ENCODE measurements around the gene UNC13B.
"Not testable (repeated sequence)": the region's sequence is repeated elsewhere in the genome, so short reads cannot be mapped to it uniquely, and the experiment has no call there.

Gene UNC13B

DNA sequence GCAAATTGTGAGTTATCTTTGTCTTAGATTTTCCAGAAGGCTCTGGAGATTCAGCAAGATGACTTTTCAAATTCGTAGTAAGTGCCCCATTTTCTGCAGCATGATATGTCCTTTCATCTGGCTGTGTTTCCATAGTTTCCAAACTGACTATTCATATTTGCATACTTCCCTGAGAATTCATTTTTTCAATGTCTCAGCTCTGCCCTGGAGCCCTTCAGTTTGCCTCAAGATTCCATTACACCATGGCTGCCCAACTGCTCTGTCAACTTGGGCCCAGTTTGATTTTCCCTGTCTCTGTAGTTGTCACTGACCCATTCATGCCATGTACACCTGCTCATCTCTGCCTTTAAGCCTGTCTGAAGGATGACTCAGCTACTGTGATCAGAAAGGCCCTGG, 233.9 kb downstream of the UNC13B start:
- no peak for DNase-seq

DNA sequence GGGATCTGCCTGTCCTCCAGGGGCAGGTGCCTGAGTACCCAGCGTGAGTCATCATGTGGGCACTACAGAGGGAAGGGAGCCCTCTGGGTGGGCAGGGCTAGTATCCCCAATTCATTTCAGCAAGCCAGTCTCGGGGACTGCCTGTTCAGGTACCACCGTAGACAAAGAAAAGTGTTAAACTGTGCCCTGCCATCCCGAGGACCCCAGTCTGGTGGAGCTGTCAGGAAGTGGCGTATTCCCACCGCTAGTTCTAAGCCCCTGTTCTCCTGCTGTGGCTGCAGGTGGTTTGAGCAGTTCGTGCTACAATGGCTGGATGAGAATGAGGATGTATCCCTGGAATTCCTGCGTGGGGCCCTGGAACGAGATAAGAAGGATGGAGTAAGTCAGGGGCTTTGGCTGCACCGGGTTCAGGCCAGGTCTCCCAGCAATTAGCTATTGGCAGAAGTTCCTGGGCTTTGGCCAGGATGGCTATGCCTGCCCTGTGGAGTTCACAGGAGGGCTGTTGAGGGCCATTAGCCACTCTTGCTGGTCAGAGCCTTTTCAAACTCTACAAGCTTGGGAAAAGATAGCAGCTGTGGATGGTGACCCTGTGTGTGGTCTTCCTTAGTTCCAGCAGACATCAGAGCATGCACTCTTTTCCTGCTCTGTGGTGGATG, 234.9 kb downstream of the UNC13B start:
- DNase-seq: no peak

DNA sequence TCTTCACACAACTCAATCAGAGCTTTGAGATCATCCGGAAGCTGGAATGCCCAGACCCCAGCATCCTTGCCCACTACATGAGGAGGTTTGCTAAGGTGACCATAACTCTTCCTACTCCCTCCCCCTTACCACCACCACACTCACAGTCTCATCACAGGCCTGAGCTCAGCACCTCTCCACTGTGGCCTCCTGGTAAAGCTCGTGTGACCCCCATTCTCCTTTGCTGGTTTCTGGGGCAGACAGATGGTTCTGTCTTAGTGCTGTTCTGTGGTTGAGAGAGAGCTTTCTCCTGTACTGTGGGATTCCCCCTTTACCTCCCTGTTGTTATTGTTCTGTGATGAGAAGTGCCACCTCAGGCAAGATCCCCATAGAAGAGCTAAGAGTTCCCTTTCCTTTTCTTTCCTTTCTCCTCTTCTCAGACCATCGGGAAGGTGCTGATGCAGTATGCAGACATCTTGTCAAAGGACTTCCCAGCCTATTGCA, 235.4 kb downstream of the UNC13B start:
- DNase-seq: no peak

DNA sequence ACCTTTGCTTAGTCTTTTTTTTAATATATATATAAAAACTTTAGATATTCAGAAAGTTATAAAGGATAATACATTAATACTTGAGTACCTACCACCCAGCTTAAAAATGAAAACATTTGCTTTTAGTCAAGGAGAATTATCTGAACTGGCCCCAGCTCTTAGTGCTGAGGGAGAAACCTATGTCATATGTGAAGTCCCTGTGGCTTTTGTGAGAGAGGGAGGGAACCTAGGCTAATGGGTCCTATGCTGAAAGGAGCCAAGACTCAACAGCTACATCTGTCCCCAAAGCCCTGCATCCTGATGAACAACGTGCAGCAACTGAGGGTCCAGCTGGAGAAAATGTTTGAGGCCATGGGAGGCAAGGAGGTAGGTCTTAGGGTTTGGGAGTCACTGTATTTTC, 236.1 kb downstream of the UNC13B start:
- no peak for DNase-seq

DNA sequence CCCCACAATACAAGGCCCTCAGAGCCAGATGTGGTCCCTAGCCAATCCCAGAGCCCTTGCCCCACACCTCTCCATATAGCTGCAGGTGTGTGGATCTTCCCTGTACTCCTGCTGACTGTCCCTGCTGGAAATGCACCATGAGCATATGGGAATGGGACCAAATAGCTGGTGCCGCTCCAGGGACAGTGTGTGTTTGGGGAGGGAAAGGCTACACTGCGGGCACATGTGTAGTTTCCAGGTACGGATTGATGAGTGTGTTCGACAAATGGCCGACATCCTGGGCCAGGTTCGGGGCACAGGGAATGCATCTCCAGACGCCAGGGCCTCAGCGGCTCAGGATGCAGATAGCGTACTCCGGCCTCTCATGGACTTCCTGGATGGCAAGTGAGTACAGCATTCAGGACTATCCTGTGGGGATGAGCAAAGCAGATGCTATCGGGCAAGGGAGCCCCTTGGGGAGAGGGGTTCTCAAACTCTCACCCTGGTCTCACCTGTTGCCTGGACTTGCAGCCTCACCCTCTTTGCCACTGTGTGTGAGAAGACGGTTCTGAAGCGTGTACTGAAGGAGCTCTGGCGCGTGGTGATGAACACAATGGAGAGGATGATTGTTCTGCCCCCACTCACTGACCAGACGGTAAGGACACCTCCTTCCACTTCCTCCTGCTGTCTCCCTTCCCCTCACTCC, 237.0 kb downstream of the UNC13B start:
- no peak for DNase-seq

DNA sequence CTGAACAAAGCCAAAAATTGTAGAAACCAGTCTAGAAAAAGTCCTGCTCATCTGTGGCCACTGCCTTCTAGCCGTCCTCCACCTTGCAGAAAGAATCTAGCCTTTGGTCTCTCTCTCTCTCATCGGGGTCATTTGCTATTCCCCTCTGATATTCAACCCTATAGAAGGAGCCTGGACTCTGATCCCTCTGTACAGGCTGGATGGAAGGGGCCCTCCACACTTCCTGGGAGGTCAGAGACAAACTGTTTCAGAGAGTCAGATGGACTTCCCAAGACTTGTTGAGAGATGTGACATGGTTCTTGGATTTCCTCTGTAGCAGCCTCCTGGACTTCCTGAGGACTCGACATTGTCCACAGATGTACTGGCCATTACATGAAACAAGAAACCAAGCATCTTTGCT, 243.1 kb downstream of the UNC13B start:
- no peak for DNase-seq

DNA sequence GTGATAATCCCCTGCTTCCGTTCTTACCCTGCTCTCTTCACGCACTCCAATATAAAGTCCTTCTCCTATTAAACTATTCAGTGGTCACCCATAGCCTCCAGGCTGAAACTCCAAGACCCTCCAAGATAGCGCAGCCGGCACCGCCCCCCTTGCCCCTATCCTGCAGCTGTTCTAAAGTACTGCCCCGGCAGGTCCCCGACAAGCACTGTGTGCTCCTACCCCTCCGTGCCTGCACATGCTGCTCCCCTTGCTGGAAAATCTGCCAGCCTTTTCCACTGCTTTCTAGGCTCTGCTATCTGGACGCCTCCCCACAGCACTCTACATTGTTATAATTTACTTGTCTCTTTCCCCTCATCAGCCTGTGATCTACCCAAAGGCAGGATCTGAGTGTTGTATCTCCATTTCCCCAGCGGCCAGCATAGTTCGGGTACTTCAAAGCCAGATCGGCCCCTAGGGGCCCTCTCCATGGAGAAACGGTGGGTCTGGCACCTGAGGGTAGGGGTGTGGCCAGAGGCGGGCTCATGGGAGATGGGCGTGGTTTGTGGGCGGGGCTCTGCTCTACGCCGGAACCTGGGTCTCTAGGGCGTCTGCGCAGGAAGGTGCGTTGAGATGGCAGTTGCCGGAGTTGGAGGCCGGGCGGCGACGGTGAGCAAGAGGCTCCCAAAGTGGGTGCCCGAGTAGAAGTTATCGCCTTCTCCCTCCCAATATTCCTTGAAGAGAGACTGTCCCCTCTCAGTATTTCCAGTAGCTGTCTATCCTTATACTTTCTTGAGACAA, 244.6 kb downstream of the UNC13B start:
- peak; percentile 38 for DNase-seq

DNA sequence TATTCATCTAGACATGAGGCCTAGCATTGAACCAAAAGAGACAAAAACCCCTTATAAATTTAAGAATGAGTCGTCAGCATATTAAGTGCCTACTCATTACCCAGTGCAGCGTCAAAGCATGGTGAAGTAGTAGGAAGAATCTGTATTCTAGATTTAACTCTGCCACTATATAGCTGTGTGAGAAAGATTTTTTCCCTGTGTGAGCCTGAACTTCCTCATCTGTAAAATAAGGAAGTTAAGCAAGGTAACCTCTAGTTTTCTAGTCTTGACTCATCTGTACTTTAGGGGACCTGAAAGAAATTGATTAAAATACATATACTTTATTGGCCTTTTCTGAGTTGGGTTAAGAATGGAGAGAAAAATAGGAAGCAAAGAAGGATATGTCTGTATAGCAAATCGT, 246.0 kb downstream of the UNC13B start:
- no peak for DNase-seq

DNA sequence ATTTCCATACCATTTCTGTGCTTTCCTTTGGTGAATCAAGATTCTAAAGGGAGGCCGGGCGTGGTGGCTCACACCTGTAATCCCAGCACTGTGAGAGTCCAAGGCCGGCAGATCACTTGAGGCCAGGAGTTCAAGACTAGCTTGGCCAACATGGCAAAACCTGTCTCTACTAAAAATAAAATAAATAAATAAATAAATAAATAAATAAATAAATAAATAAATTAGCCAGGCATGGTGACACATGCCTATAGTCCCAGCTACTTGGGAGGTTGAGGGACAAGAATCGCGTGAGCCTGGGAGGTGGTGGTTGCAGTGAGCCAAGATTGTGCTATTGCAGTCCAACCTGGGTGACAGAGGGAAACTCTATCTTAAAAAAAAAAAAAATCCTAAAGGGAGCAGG, 247.6 kb downstream of the UNC13B start:
- not testable (repeated sequence) for DNase-seq

DNA sequence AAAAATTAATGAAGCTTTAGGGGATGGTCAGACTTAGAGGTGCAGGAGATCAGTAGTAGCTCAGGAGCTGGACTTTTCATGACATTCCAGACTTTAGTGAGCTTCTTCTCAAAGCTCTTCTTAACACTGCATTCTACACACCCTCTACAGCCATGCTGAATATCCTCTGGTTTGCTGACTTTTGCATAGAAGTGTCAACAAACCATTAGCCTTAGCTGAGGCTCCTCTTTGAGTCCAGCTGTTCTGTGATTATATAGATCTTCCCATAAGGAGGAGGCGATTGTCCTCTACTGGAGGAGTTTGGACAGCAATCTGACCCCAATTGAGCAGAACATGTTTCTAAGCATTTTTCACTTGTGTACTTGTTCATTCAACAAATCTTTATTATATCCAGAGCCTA, 253.1 kb downstream of the UNC13B start:
- no peak for DNase-seq

DNA sequence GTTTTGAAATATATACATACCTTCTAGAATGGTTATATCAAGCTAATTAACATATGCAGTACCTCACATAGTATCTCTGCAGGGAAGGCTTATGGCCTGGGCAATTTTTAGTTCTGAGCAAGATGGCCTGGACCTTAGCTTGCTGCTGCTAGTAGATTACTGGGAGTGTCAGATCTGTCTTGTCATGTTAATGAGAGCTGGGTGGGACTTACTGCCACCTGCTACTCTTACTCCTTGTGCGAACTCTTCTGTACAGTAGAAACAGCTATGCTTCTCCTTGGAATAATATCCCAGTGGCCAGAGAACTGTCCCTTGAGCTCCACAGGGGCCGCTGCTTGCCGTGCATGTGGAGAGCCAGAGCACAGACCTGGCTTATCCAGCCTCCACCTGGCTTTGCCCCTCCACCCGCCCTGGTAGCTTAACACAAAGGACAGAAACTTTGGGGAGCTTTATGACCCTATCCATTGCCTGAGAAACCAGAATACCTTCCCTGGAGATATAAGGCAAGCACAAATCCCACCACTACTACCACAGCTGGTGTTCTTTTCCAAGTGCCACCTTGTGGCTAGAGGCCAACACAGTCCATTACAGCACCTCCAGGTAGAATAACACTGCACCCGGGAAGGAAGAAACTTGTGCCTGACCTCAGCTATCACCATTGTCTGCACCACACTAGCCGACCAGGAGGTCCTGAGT, 253.7 kb downstream of the UNC13B start:
- no peak for DNase-seq

DNA sequence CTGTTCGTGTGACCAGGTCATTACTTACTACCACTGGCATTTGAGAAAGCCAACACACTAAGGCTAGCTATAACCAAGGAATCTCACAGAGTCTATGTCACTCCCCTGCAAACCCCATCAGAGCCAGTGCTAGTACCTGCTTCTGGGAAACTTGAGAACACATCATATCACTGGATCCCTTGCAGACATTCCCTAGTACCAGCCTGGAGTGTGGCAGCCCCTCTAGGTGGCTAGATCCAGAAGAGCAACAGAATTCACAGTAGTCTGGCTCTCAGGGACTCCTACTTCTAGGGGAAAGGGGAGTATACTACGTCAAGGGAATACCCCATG, 254.3 kb downstream of the UNC13B start:
- no peak for DNase-seq

DNA sequence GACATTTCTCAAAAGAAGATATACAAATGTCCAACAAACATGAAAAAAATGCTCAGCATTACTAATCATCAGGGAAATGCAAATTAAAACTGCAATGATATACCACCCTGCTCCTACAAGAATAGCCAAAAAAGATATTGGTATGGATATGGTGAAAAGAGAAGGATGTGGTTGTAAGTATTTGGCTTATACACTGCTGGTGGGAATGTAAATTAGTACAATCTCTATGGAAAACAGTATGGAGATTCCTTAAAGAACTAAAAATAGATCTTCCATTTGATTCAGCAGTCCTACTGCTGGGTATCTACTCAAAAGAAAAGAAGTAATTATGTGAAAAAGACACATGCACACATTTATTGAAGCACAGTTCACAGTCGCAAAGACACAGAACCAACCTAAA, 260.5 kb downstream of the UNC13B start:
- no peak for DNase-seq

DNA sequence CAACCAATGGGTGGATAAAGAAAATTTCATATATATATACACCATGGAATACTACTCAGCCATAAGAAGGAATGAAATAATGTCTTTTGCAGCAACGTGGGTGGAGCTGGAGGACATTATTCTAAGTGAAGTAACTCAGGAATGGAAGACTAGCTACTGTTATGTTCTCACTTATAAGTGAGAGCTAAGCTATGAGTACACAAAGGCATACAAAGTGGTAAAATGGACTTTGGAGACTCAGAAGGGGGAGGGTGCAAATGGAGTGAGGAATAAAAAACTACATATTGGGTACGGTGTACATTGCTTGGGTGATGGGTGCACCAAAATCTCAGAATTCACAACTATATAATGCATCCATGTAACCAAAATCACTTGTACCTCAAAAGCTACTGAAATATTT, 260.9 kb downstream of the UNC13B start:
- no peak for DNase-seq

DNA sequence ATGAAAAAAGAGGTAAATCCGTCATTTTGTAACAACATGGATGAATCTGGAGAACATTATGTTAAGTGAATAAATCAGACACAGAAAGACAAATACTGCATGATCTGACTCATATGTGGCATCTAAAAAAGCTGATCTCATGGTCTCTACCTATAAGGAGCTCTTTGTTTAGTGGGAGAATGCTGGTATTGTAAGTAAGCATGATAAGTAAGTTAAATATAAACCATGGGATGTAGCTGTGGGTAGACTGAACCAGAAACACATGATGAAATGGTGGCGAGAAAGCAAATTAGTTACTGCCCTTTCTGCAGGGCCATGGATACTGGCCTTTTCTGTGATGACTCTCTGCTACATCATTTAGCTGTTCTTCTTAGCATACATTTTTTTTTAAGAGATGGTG, 261.7 kb downstream of the UNC13B start:
- no peak for DNase-seq

DNA sequence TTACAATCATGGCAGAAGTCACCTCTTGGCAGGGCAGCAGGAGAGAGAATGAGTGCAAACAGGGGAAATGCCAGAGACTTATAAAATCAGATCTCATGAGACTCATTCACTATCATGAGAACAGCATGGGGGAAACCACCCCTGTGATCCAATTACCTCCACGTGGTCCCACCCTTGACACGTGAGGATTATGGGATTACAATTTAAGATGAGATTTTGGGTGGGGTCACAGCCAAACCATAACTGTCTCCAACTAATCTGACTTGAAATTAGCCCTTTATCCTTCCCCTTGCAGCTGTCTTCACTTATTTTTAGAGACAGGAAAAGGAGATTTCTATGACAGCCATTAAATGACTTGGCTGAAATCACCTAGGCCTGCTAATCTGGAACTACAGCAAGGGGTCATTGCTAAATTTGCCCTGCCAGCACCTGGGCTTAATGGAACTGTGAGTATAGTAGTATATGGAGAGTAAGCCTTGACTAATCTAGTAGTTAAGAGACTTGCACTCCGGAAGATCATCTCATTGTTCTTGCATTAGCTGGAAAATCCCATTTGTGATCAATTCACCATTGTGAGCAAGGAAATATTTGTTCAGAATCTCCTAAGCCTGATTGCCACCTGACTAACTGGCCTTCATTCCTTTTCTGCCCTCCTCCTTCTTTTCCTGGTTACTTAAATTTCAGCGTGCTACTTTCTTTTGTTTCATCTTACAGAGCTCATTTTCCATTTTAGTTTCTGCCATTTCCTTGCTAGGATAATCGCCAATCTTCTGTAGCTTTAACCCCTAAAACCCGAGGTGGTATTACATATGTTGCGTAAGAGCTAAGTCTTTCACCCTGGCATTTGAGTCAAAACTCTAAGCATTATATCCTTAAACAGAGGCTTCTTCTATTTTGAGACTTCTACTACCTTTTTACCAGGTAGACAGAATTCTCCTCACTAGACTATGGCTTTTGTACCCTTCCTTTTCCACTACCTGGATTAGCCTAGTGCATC, 262.8 kb downstream of the UNC13B start:
- no peak for DNase-seq

DNA sequence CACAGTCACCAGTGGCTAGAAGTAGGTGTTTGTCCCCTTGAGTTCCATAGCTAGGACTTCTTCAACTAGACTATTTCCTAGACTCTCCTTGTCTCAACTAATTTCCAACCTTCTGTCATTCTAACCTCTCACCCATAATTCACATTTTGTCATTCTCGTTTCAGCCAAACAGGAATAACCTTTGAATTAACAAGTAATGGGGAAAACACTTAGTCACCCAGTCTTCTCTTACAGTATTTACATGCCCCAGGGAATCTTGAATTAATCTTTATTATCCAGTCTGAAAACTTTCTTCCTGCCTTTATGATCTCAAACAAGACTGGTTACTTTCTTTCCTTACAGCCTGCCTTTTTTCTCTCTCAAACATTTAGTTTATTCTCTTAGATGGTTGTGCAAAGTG, 264.8 kb downstream of the UNC13B start:
- DNase-seq: no peak

DNA sequence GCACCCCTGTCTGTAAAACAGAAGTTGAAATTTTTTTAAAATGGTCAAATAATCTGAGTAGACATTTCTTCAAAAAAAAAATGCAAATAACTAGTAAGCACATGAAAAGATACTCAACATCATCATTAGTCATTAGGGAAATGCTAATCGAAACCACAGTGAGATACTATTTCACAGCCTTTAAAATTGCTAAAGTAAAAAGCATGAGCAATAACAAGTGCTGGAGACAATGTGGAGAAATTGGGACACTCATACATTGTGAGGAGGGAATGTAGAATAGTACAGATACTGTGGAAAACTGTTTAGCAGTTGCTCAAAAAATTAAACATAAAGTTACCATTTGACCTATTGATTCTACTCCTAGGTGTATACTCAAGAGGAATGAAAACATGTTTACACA, 269.7 kb downstream of the UNC13B start:
- no peak for DNase-seq

DNA sequence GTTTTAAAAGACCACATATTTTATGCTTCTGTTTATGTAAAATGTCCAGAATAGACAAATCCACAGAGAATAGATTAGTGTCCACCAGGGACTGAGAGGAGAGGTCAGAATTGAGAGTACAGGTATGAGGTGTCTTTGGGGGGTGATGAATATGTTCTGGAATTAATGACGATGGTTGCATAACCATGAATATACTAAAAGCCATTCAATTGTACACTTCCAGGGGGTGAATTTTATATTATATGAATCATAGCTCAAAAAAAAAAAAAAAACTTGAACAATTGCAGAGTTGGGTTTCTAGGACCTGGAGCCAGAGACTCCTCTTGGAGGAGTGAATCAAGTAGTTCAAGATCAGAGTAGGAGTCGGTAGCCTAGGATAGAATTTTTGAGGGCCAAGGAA, 270.3 kb downstream of the UNC13B start:
- DNase-seq: no peak

DNA sequence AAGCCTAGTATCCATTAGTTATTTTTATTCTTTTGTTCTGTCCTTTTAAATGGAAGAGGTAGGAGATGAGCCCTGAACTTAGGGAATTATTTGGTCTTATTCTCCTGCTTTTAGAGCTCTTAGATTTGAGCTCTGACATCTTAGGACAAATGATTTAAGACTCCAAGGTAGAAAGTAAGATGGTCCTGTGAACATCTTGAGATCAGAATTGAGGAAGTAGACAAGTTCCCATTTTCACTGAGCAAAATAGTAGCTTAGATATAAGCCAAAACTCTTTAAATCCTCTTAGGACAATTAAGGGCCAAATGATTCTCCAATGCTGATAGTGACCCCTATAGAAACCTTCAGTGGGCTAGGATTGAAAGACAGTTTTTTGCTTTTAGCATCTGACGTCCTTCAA, 275.1 kb downstream of the UNC13B start:
- no peak for DNase-seq

DNA sequence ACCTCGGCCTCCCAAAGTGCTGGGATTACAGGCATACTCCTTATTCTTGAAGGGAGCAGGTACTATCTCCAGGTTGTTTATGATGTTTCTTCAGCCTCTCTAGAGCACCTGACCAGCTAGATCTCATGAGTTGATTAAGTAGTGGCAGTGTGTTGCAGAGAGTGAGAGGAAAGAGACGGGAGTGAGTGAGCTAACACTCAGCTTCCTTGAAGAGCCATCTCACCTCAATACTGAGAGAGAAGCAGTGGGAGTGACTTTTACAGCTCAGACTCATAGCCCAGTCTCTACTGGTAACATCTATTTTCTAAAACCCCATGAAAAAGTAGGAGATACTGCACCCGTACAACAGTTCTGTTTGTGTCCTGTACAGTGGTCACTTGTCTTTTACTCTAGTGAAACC, 284.2 kb downstream of the UNC13B start:
- DNase-seq: no peak

DNA sequence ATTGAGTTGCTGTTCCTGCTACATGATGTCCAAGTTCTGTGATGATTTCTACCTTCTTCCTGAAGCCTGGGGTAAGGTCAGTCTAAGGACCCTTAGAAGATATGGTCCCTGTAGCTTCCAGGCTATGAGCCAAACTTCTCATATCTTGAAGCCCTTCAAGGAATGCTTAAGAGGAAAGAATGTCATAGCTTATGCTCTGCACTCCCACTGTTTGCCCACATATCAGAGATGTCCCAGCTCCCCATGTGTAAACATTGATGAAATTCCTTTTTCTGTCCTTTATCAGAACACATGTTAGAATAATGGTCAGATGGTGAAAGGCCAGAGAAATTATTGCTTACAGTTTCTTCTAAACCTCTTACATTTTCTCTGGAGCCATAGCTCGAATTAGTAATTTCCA, 286.7 kb downstream of the UNC13B start:
- no peak for DNase-seq

Measured in activated CD4-positive, alpha-beta T cell treated with anti-CD3 and anti-CD28 coated beads, Interleukin-2, Interleukin-6, amounts not matched to agents 100 ng/mL and 50 ng/mL, durations not matched to agents 16 hours and 8 hours (primary cell).